K562 (cell line): ENCODE data around the gene ERC2. TPM values are rescaled to one million over a fixed set of nuclear protein-coding genes. Genes with fewer than 3 reads are reported as not detected.
A peak's percentile ranks its signal among the peaks of the same experiment; 100 is the strongest.
"Not testable (repeated sequence)": the region's sequence is repeated elsewhere in the genome, so short reads cannot be mapped to it uniquely, and the experiment has no call there.

Source experiments
- ATAC-seq: fragments of 200-7000 bp; cut with Tn5 transposase; 3 replicates; pipeline ENCODE4 v1.9.1; 2020; ENCODE audit warnings: moderate library complexity
- BruUV-seq: library from RNA; stranded (reverse); fragments of 400-500 nt; replicated peaks from 2 replicates; lab custom pipeline; 2021; lab: Mats Ljungman, UMichigan
- CTCF ChIA-PET: fragments of 300-600 bp; formaldehyde crosslinking; extraction: SDS; loops from one replicate; lab custom pipeline; 2021; ENCODE audit warnings: low intra/inter-chr PET ratio; lab: Yijun Ruan, JAX
- POLR2A ChIA-PET: fragments of 300-600, 350-650 bp; sonication (Branson Sonifier 250); formaldehyde crosslinking; extraction: SDS; loops from one replicate; lab custom pipeline; 2021; ENCODE audit warnings: antibody characterized with exemption, inconsistent platforms; lab: Yijun Ruan, JAX
- DNase-seq, 4 experiments: peaks; one replicate each; pipeline versions ENCODE4 v3.0.0 to v3.0.0-alpha.2; 2011 to 2018; ENCODE audit warnings: low spot score in 3 of 4, mixed read lengths in 3 of 4; ENCODE audit errors: extremely low read depth in 1 of 4
- FAIRE-seq: peaks from 2 replicates; lab custom pipeline; 2011; peaks lifted over from hg19 to GRCh38; lab: Jason Lieb, UNC
- H2AFZ ChIP-seq: 2 replicates; pipeline ENCODE4 v1.6.0; 2011; ENCODE audit warnings: low read depth, low read length, control low read depth, inconsistent platforms
- H3K27ac ChIP-seq: fragments of 200-600 bp; 3 replicates; pipeline ENCODE4 v1.8.0; 2011; ENCODE audit warnings: low read depth, mild to moderate bottlenecking, control low read depth, inconsistent platforms, low read length, moderate library complexity, mixed read lengths; ENCODE audit errors: extremely low read depth
- H3K27me3 ChIP-seq, 2 experiments: fragments of 300-600 bp in 1 of 2; 2 replicates in 1 of 2; 3 replicates in 1 of 2; pipeline versions ENCODE4 v1.6.0 to v1.8.0; 2011; ENCODE audit warnings: inconsistent platforms in 2 of 2, low read length in 2 of 2, mild to moderate bottlenecking in 1 of 2, mixed read lengths in 1 of 2, moderate library complexity in 1 of 2; ENCODE audit not compliant: control insufficient read depth in 2 of 2, insufficient read depth in 2 of 2
- H3K36me3 ChIP-seq: fragments of 300-600 bp; 3 replicates; pipeline ENCODE4 v1.8.0; 2011; ENCODE audit warnings: mild to moderate bottlenecking, low read length, inconsistent platforms; ENCODE audit not compliant: control insufficient read depth, insufficient read depth
- H3K4me1 ChIP-seq, 2 experiments: fragments of 200-600 bp in 1 of 2; replicated peaks in 1 of 2; 2 replicates in 1 of 2; 3 replicates in 1 of 2; pipeline versions ENCODE4 v1.5.1 to v1.8.0; 2011; ENCODE audit warnings: inconsistent platforms in 2 of 2, low read length in 2 of 2, mild to moderate bottlenecking in 1 of 2, mixed read lengths in 1 of 2, moderate library complexity in 1 of 2; ENCODE audit not compliant: control insufficient read depth in 2 of 2, insufficient read depth in 2 of 2
- H3K4me2 ChIP-seq: 2 replicates; pipeline ENCODE4 v1.6.1; 2011; ENCODE audit warnings: low read length, control low read depth, inconsistent platforms, mixed read lengths; ENCODE audit not compliant: insufficient read depth
- H3K4me3 ChIP-seq: fragments of 200-600 bp; sonication (generic), shearing (Covaris generic); 2 replicates; pipeline ENCODE4 v1.5.1; 2016; ENCODE audit warnings: control low read depth, inconsistent platforms
- H3K79me2 ChIP-seq: fragments of 200-600 bp; 3 replicates; pipeline ENCODE4 v1.8.0; 2011; ENCODE audit warnings: low read length, inconsistent platforms; ENCODE audit not compliant: control insufficient read depth, insufficient read depth
- H3K9ac ChIP-seq, 2 experiments: 2 replicates each; pipeline versions ENCODE4 v1.6.0 to v1.6.1; 2011; ENCODE audit warnings: low read depth in 2 of 2, low read length in 2 of 2, control low read depth in 1 of 2, inconsistent platforms in 1 of 2, mild to moderate bottlenecking in 1 of 2, mixed read lengths in 1 of 2; ENCODE audit not compliant: insufficient read depth in 1 of 2
- H3K9me1 ChIP-seq: one replicate; pipeline ENCODE4 v1.6.0; 2011; ENCODE audit warnings: inconsistent platforms, mild to moderate bottlenecking, low read length, moderate library complexity; ENCODE audit not compliant: control insufficient read depth, insufficient read depth
- H3K9me3 ChIP-seq: replicated peaks from 2 replicates; pipeline ENCODE4 v1.5.1; 2011; ENCODE audit warnings: low read depth, low read length, inconsistent platforms; ENCODE audit not compliant: control insufficient read depth, insufficient read depth
- H4K20me1 ChIP-seq: replicated peaks from 2 replicates; pipeline ENCODE4 v1.6.1; 2011; ENCODE audit warnings: low read length, inconsistent platforms, mixed read lengths; ENCODE audit not compliant: control insufficient read depth, insufficient read depth
- CHD7 ChIP-seq: fragments of 200-600 bp; sonication (generic); IDR thresholded peaks from one replicate; pipeline ENCODE4 v1.6.1; 2012; ENCODE audit warnings: mild to moderate bottlenecking, low read depth, low read length, inconsistent platforms
- CTBP1 ChIP-seq: fragments of 450-650 bp; IDR thresholded peaks from 2 replicates; pipeline ENCODE4 v1.6.1; 2016; ENCODE audit warnings: borderline replicate concordance
- RBM25 ChIP-seq: fragments of 200-400 bp; formaldehyde crosslinking; IDR thresholded peaks from 2 replicates; pipeline ENCODE4 v1.6.1; 2018; ENCODE audit warnings: low read length, low read depth, moderate library complexity; ENCODE audit not compliant: severe bottlenecking
- TSC22D4 ChIP-seq: fragments of 450-650 bp; IDR thresholded peaks from 2 replicates; pipeline ENCODE4 v1.6.1; 2016; ENCODE audit warnings: missing genetic modification characterization, missing biosample characterization, control low read depth
- ZNF146 ChIP-seq: IDR thresholded peaks from one replicate; pipeline ENCODE4 v1.6.1; 2018; ENCODE audit warnings: missing compliant biosample characterization; ENCODE audit not compliant: unreplicated experiment
- WGBS: fragments of 100-300 bp; shearing (Covaris generic); methylation state at CpG from one replicate; pipeline ENCODE4 v1.1.6; 2016; ENCODE audit warnings: low coverage, mixed read lengths; ENCODE audit not compliant: insufficient coverage; ENCODE audit errors: missing lambda C conversion rate; 5-methylcytosine and 5-hydroxymethylcytosine counted together
- in situ Hi-C: fragments of 300-500 bp; cut with MboI; formaldehyde crosslinking; loops from 4 replicates; pipeline ENCODE4 v1.15.0; 2018; ENCODE audit warnings: inconsistent platforms, mixed read lengths
- intact Hi-C: fragments of 100-400 bp; cut with micrococcal nuclease; formaldehyde crosslinking; loops from 2 replicates; pipeline ENCODE4 v1.14.2; 2022
- polyA plus RNA-seq, 8 experiments: library from polyadenylated mRNA; depleted of rRNA in 4 of 8; stranded (reverse) in 5 of 8; unstranded in 3 of 8; fragments of >200 nt; fragmentation: Nextera tagmentation in 2 of 8; fragmentation: Illumina TruSeq in 1 of 8; extraction: Ambion mirVana in 2 of 8; extraction: Trizol in 1 of 8; gene quantifications; 2 replicates each; pipeline versions ENCODE4 v1.2.1 to v1.2.3, GENCODE V29; 2011 to 2014; ENCODE audit warnings: inconsistent platforms in 1 of 8, missing spikeins in 1 of 8
- total RNA-seq, 7 experiments: library from RNA; depleted of rRNA in 6 of 7; stranded (reverse); fragments of >200 nt in 6 of 7; fragmentation: Illumina TruSeq in 2 of 7; extraction: Trizol in 2 of 7; gene quantifications; 2 replicates each; pipeline versions ENCODE4 v1.2.1 to v1.2.3, GENCODE V29; 2011 to 2021; ENCODE audit warnings: low replicate concordance in 1 of 7

Gene ERC2
- total and polyA plus RNA-seq, 9 of the 15 experiments (the other 6 are each of a cell fraction or from before 2014, with no cell fraction given), result 0.04 to 0.18 (median 0.07) TPM; not detected in 2

- H3K36me3 ChIP-seq, H3K27me3 ChIP-seq, H3K9ac ChIP-seq, H3K4me1 ChIP-seq, H3K9me3 ChIP-seq, H3K9me1 ChIP-seq, POLR2A ChIA-PET, H3K79me2 ChIP-seq, CTCF ChIA-PET, H3K4me2 ChIP-seq, H3K4me3 ChIP-seq, ATAC-seq, H4K20me1 ChIP-seq, intact Hi-C loops, FAIRE-seq, H2AFZ ChIP-seq, BruUV-seq, H3K27ac ChIP-seq, in situ Hi-C loops, DNase-seq: not testable (repeated sequence)
- 0% methylated on average over 1 of the region's 1 CpG for WGBS
- TF ChIP-seq RBM25, result peak; percentile 22
- peak; percentile 39 for TF ChIP-seq ZNF146 (CRISPR knock-in tag)
Observed at GRCh38 chr3:56015374-56015773, 452.9 kb downstream of the ERC2 start.

GRCh38 chr3:56012721-56013120 is 455.5 kb downstream of the ERC2 start:
- POLR2A ChIA-PET, result no interaction called here
- no peak for TF ChIP-seq TSC22D4 (tag)
- no peak for TF ChIP-seq CHD7
- TF ChIP-seq CTBP1, result no peak

More at GRCh38 chr3:56012721-56013120, 455.5 kb downstream of the ERC2 start:
- no peaks in the 10 kb centered on the region for H3K27me3 ChIP-seq
- no peaks in the 10 kb centered on the region for H3K36me3 ChIP-seq
- H3K9me1 ChIP-seq, result no peaks in the 10 kb centered on the region
- in situ Hi-C loops, result no loop called here
- H3K4me2 ChIP-seq, result no peak overlapping the region
- WGBS, result 0% methylated on average over 4 of the region's 4 CpGs
- H3K9me3 ChIP-seq, result no peaks in the 10 kb centered on the region
- ATAC-seq (no peak), DNase-seq (no peak), FAIRE-seq (no peak)
- BruUV-seq, result no TSS peak
- no peaks in the 10 kb centered on the region for H3K79me2 ChIP-seq
- intact Hi-C loops, result no loop called here
- H3K4me3 ChIP-seq, result no peak overlapping the region
- H3K4me1 ChIP-seq, result no peaks in the 10 kb centered on the region
- H4K20me1 ChIP-seq, result no peaks in the 10 kb centered on the region
- H3K9ac ChIP-seq, result no peak overlapping the region
- no peak overlapping the region for H3K27ac ChIP-seq
- CTCF ChIA-PET, result no interaction called here
- H2AFZ ChIP-seq, result no peak overlapping the region
